Measurements from ENCODE around the gene ARFGAP3.

- no peak for TF ChIP-seq NFRKB (IDR thresholded peaks at IDR 0.05)
- TF ChIP-seq SP1 (IDR thresholded peaks at IDR 0.05), result no peak
Measured at GRCh38 chr22:42799461-42800405, 57.3 kb downstream of the ARFGAP3 start.
